Breast epithelium (tissue), 4 donors: ENCODE measurements around the gene CLSTN2. TPM values are rescaled to one million over a fixed set of nuclear protein-coding genes. Genes with fewer than 3 reads are reported as not detected.

Experiments
- DNase-seq, 2 donors: peaks; one replicate each; pipeline ENCODE4 v3.0.0-alpha.2; 2019; ENCODE audit warnings: low spot score in 2 of 2
- H3K27ac ChIP-seq, 2 donors: fragments of 200-600 bp; sonication (generic) in 1 of 2; one replicate each; pipeline ENCODE4 v1.5.1; 2016 to 2019; ENCODE audit warnings: mild to moderate bottlenecking in 1 of 2
- H3K27me3 ChIP-seq, 2 donors: fragments of 200-600 bp; sonication (generic) in 1 of 2; one replicate each; pipeline versions ENCODE4 v1.5.1 to v1.6.0; 2017 to 2019; ENCODE audit warnings: control low read depth in 1 of 2, mild to moderate bottlenecking in 1 of 2
- H3K36me3 ChIP-seq: fragments of 200-600 bp; one replicate; pipeline ENCODE4 v1.5.1; 2019
- H3K4me1 ChIP-seq, 2 donors: fragments of 200-600 bp; sonication (generic); one replicate each; pipeline ENCODE4 v1.5.1; 2016 to 2019; ENCODE audit warnings: control low read depth in 1 of 2
- H3K4me3 ChIP-seq, 3 donors: fragments of 200-600 bp; sonication (generic); 1 replicate in 2 of 3; 2 replicates in 1 of 3; pipeline ENCODE4 v1.5.1; 2016 to 2019; ENCODE audit warnings: mild to moderate bottlenecking in 3 of 3, moderate library complexity in 2 of 3
- H3K9me3 ChIP-seq, 2 donors: fragments of 200-600 bp; sonication (generic) in 1 of 2; one replicate each; pipeline ENCODE4 v1.5.1; 2016 to 2019; ENCODE audit warnings: control low read depth in 1 of 2
- POLR2A ChIP-seq: fragments of 450-650 bp; IDR thresholded peaks from one replicate; pipeline ENCODE4 v1.6.1; 2016; ENCODE audit warnings: antibody characterized with exemption, mild to moderate bottlenecking, moderate library complexity
- POLR2AphosphoS5 ChIP-seq, 3 donors: sonication (generic); formaldehyde crosslinking; IDR thresholded peaks; one replicate each; pipeline ENCODE4 v1.6.1; 2017; ENCODE audit warnings: antibody characterized with exemption in 3 of 3
- intact Hi-C: fragments of 100-400 bp; cut with DNase I; formaldehyde crosslinking; loops from one replicate; pipeline ENCODE4 v1.15.1; 2023; ENCODE audit warnings: low total_unique reads
- total RNA-seq, 3 donors: library from RNA; depleted of rRNA; stranded (reverse); fragments of >200 nt; gene quantifications; one replicate each; pipeline ENCODE4 v1.1.0, GENCODE V29; 2016
- TF ChIP-seq, protein P1 (sequence below), 3 donors: fragments of 450-650 bp; IDR thresholded peaks; one replicate each; pipeline ENCODE4 v1.5.1; 2016 to 2017; ENCODE audit warnings: antibody characterized with exemption in 3 of 3, mild to moderate bottlenecking in 3 of 3, moderate library complexity in 3 of 3

CLSTN2 gene
- total RNA-seq, 3 donors from 2014 or later: 15.5 to 75.5 (median 33.1) TPM

DNA sequence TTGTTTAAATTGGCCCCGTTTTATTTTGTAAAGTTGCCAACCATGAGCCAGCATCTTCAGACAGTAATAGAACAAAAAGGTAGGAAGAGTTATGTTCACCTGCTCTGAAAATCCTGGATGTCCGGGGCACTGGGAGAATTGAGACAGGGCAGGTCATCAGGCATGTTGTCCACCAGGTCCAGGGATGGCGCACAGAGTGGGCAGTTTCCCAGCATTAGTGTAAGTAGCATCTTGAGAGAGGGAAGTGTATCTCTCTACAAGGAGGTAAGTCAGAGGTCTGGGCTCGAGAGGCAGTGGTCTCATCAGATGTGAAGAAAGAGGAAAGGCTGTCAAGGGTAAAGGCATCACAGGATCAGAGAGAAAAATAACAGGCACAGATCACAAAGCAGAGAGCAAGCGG is 339.4 kb downstream of the CLSTN2 start:
- TF ChIP-seq, protein P1, sequence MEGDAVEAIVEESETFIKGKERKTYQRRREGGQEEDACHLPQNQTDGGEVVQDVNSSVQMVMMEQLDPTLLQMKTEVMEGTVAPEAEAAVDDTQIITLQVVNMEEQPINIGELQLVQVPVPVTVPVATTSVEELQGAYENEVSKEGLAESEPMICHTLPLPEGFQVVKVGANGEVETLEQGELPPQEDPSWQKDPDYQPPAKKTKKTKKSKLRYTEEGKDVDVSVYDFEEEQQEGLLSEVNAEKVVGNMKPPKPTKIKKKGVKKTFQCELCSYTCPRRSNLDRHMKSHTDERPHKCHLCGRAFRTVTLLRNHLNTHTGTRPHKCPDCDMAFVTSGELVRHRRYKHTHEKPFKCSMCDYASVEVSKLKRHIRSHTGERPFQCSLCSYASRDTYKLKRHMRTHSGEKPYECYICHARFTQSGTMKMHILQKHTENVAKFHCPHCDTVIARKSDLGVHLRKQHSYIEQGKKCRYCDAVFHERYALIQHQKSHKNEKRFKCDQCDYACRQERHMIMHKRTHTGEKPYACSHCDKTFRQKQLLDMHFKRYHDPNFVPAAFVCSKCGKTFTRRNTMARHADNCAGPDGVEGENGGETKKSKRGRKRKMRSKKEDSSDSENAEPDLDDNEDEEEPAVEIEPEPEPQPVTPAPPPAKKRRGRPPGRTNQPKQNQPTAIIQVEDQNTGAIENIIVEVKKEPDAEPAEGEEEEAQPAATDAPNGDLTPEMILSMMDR (IDR thresholded peaks at IDR 0.05): no peak
- no peak for TF ChIP-seq POLR2A
- no peak for TF ChIP-seq POLR2AphosphoS5 (IDR thresholded peaks at IDR 0.05)
- intact Hi-C loops: no loop called here
- Histone ChIP-seq H3K36me3 (no peaks in the 10 kb centered on the region), H3K9me3 (no peaks in the 10 kb centered on the region), H3K4me3 (no peak overlapping the region), H3K27me3 (no peaks in the 10 kb centered on the region), H3K4me1 (no peaks in the 10 kb centered on the region), H3K27ac (no peak overlapping the region)
- DNase-seq: no peak

DNA sequence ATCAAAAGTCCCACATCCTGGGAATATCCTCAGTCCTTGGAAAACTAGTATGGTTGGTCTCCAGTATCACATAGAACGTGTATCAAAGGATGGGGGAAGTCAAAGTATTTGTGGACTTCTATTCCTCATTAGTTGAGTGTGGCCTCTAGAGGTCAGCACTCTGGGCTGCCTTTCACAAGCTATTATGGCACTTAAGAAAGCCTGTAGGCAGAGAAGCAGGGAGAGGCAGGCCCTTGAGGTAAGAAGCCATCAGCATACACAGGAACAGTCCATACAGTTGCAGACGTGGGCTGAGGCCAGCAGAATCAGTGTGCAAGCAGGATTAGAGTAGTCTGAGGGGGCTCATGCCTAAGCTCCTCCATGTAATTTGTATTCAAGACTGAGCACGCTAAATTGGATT is 341.7 kb downstream of the CLSTN2 start:
- H3K27me3 ChIP-seq: no peaks in the 10 kb centered on the region
- no peak overlapping the region for H3K27ac ChIP-seq
- intact Hi-C loops: no loop called here
- DNase-seq: no peak
- H3K4me3 ChIP-seq: no peak overlapping the region
- TF ChIP-seq POLR2A (no peak), POLR2AphosphoS5 (IDR thresholded peaks at IDR 0.05) (no peak)
- TF ChIP-seq, protein P1 (IDR thresholded peaks at IDR 0.05): no peak
- no peaks in the 10 kb centered on the region for H3K4me1 ChIP-seq
- H3K36me3 ChIP-seq: no peaks in the 10 kb centered on the region
- no peaks in the 10 kb centered on the region for H3K9me3 ChIP-seq

DNA sequence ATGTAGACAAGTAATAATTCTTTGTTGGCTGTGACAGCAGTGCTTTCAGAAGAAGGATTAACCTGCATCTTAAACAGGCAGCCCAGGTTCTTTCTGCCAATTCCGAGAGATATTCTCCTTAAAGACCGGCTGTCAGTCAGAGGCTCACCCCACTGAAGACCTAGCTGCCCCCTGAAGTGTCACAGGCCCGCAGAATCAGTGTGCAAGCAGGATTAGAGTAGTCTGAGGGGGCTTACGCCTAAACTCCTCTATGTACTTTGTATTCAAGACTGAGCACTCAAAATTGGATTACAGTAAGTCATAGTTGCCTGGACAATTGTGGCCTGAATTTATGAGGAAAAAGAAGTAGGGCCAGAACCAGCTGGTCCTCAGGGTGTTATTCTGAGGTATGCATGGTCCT is 342.9 kb downstream of the CLSTN2 start:
- Histone ChIP-seq H3K27ac (no peak overlapping the region), H3K4me3 (no peak overlapping the region), H3K36me3 (no peaks in the 10 kb centered on the region), H3K27me3 (no peaks in the 10 kb centered on the region), H3K4me1 (no peaks in the 10 kb centered on the region), H3K9me3 (no peaks in the 10 kb centered on the region)
- no peak for TF ChIP-seq POLR2AphosphoS5 (IDR thresholded peaks at IDR 0.05)
- TF ChIP-seq, protein P1 (IDR thresholded peaks at IDR 0.05): no peak
- TF ChIP-seq POLR2A: no peak
- intact Hi-C loops: no loop called here
- no peak for DNase-seq

DNA sequence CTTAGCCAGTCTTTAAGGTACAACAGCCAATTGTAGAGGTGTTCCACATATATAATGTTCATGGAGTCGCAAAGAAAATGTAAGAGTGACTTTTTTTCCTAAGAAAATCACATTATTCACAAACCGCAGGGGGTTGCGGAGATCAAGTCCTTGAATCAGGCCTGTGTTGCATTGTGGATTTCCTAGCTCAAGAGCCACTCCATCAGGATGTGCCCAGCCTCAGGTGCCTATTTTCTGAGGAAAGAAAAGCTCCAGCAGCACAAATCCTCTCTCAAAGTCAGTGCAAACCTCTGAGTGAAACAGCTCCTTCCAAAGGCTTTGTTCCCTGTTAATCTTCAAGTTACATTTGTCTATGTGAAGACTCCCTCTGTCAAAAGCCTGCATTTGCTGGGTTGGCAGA is 349.4 kb downstream of the CLSTN2 start:
- no peak for DNase-seq
- no peaks in the 10 kb centered on the region for H3K9me3 ChIP-seq
- TF ChIP-seq POLR2A (no peak), POLR2AphosphoS5 (IDR thresholded peaks at IDR 0.05) (no peak)
- TF ChIP-seq, protein P1 (IDR thresholded peaks at IDR 0.05): no peak
- H3K4me3 ChIP-seq: no peak overlapping the region
- no peaks in the 10 kb centered on the region for H3K36me3 ChIP-seq
- no peaks in the 10 kb centered on the region for H3K4me1 ChIP-seq
- intact Hi-C loops: loop anchor here (5.0 kb wide), 1 partner anchor 653 kb away; no protein-coding TSS in a partner anchor
- no peaks in the 10 kb centered on the region for H3K27me3 ChIP-seq
- H3K27ac ChIP-seq: no peak overlapping the region

DNA sequence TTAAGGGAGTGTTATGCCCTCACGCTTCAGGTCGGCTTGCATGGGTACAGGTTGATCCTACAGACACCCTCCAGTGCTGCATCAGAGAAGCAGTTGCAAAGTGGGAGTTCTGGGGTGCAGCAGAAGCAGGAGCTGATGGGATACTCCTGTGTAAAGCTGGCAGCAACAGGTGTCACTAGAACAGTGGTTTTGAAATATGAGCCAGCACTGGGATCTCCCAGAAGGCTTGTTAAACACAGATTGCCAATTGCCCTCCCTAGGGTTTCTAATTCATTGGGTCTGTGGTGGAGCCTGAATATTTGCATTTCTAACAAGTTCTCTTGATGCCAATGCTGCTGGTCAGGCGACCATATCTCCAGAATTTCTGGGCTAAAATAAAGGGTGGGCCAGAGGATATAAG is 350.4 kb downstream of the CLSTN2 start:
- TF ChIP-seq, protein P1 (IDR thresholded peaks at IDR 0.05): no peak
- TF ChIP-seq POLR2A (no peak), POLR2AphosphoS5 (IDR thresholded peaks at IDR 0.05) (no peak)
- Histone ChIP-seq H3K4me1 (no peaks in the 10 kb centered on the region), H3K4me3 (no peak overlapping the region), H3K27ac (no peak overlapping the region), H3K9me3 (no peaks in the 10 kb centered on the region), H3K27me3 (no peaks in the 10 kb centered on the region), H3K36me3 (no peaks in the 10 kb centered on the region)
- intact Hi-C loops: no loop called here
- no peak for DNase-seq
